Tibial nerve (tissue), 4 donors: ENCODE measurements around the gene FSTL1. TPM values are rescaled to one million over a fixed set of nuclear protein-coding genes. Genes with fewer than 3 reads are reported as not detected.

Experiments used
- DNase-seq, 2 donors: peaks; one replicate each; pipeline ENCODE4 v3.0.0-alpha.2; 2019; ENCODE audit warnings: low spot score in 2 of 2
- H3K27ac ChIP-seq, 4 donors: fragments of 200-600 bp; sonication (generic) in 3 of 4; one replicate each; pipeline ENCODE4 v1.5.1; 2017 to 2019; ENCODE audit warnings: mild to moderate bottlenecking in 1 of 4
- H3K27me3 ChIP-seq, 2 donors: fragments of 200-600 bp; sonication (generic) in 1 of 2; one replicate each; pipeline versions ENCODE4 v1.5.1 to v1.6.0; 2017 to 2019
- H3K36me3 ChIP-seq, 3 donors: fragments of 200-600 bp; sonication (generic); one replicate each; pipeline ENCODE4 v1.5.1; 2018 to 2019
- H3K4me1 ChIP-seq, 4 donors: fragments of 200-600 bp; sonication (generic) in 3 of 4; one replicate each; pipeline ENCODE4 v1.5.1; 2017 to 2019
- H3K4me3 ChIP-seq, 4 donors: fragments of 200-600 bp; sonication (generic) in 3 of 4; one replicate each; pipeline ENCODE4 v1.5.1; 2017 to 2019; ENCODE audit warnings: mild to moderate bottlenecking in 1 of 4, moderate library complexity in 1 of 4
- H3K9me3 ChIP-seq, 4 donors: fragments of 200-600 bp; sonication (generic) in 3 of 4; one replicate each; pipeline ENCODE4 v1.5.1; 2017 to 2019
- EP300 ChIP-seq, 2 donors: sonication (generic); formaldehyde crosslinking; IDR thresholded peaks; one replicate each; pipeline ENCODE4 v1.6.1; 2017; ENCODE audit warnings: antibody characterized with exemption in 2 of 2, mild to moderate bottlenecking in 1 of 2
- POLR2A ChIP-seq, 2 donors: fragments of 450-650 bp; IDR thresholded peaks; one replicate each; pipeline ENCODE4 v1.6.1; 2017; ENCODE audit warnings: antibody characterized with exemption in 2 of 2, mild to moderate bottlenecking in 2 of 2, moderate library complexity in 2 of 2
- WGBS, 2 donors: methylation state at CpG; one replicate each; pipeline ENCODE4 v1.1.5; 2018; 5-methylcytosine and 5-hydroxymethylcytosine counted together
- total RNA-seq, 4 donors: library from RNA; depleted of rRNA; stranded (reverse); fragments of >200 nt; gene quantifications; one replicate each; pipeline ENCODE4 v1.1.0, GENCODE V29; 2016
- TF ChIP-seq, protein P1 (sequence below), 5 experiments: fragments of 200-600 bp in 3 of 5; fragments of 450-650 bp in 2 of 5; sonication (generic) in 3 of 5; IDR thresholded peaks; one replicate each; pipeline ENCODE4 v1.5.1; 2016 to 2019; ENCODE audit warnings: antibody characterized with exemption in 5 of 5, mild to moderate bottlenecking in 3 of 5, moderate library complexity in 2 of 5

Gene FSTL1
- total RNA-seq, 4 donors from 2014 or later: 389 to 942 (median 486) TPM

DNA sequence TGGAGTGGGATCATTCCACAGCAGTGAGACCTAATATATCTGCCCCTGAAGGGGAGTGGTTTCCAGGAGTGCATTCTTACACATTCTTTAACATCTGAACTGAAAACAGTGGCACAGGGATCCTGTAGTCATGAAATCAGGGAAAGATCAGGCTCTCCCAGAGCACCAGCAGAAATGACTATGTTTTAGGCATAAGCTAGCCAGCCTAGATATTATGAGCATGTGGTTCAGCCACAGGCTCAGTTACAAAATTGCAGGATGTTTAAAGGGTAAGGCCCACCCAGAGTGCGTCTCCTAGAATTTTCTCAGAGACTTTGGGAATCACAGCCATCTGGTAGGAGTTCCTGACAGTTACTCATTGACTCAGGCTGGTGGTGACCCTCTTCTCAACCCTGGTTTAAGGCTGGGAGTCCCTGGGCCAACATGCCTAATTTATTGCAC lies 20.9 kb downstream of the FSTL1 start:
- TF ChIP-seq EP300 (IDR thresholded peaks at IDR 0.05) (no peak), POLR2A (IDR thresholded peaks at IDR 0.05) (no peak)
- no peaks in the 10 kb centered on the region for H3K9me3 ChIP-seq
- H3K27ac ChIP-seq: peak overlapping the region in 2 of 4 donors; percentile 47 to 77
- DNase-seq: no peak
- H3K27me3 ChIP-seq: no peaks in the 10 kb centered on the region
- H3K36me3 ChIP-seq: peaks cover 0 to 22% (median 0%) of the 10 kb centered on the region in 3 donors
- WGBS, 2 donors: 75 to 80% methylated on average over 1 of the region's 1 CpG
- peaks cover 0 to 99% (median 46%) of the 10 kb centered on the region in 4 donors for H3K4me1 ChIP-seq
- H3K4me3 ChIP-seq: no peak overlapping the region

DNA sequence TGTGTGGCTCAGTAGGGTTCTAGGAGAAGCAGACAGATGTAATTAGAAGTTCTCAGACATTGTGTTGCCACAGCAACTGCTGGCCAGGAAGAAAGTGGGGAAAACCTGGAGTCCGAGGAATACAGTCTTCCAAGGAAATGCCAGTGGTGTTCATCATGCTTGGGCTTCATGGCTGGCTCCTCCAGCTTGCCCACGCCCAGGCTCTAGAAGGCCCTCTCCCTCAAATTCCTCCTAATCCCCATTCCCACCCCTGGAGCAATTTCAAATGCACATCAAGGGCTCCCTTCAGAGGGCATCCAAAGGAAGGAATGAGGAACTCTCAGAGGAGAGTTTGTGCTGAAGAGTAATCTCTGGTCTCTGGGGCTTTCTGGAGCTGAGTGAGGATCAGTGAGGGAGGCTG lies 21.9 kb downstream of the FSTL1 start:
- Histone ChIP-seq H3K9me3 (no peaks in the 10 kb centered on the region), H3K4me1 (peaks cover 0 to 100% (median 50%) of the 10 kb centered on the region in 4 donors), H3K4me3 (no peak overlapping the region), H3K36me3 (peaks cover 0 to 22% (median 0%) of the 10 kb centered on the region in 3 donors), H3K27ac (peak overlapping the region in 1 of 4 donors; percentile 77), H3K27me3 (no peaks in the 10 kb centered on the region)
- no peak for DNase-seq
- TF ChIP-seq POLR2A (IDR thresholded peaks at IDR 0.05): no peak
- no peak for TF ChIP-seq EP300 (IDR thresholded peaks at IDR 0.05)
- TF ChIP-seq, protein P1, sequence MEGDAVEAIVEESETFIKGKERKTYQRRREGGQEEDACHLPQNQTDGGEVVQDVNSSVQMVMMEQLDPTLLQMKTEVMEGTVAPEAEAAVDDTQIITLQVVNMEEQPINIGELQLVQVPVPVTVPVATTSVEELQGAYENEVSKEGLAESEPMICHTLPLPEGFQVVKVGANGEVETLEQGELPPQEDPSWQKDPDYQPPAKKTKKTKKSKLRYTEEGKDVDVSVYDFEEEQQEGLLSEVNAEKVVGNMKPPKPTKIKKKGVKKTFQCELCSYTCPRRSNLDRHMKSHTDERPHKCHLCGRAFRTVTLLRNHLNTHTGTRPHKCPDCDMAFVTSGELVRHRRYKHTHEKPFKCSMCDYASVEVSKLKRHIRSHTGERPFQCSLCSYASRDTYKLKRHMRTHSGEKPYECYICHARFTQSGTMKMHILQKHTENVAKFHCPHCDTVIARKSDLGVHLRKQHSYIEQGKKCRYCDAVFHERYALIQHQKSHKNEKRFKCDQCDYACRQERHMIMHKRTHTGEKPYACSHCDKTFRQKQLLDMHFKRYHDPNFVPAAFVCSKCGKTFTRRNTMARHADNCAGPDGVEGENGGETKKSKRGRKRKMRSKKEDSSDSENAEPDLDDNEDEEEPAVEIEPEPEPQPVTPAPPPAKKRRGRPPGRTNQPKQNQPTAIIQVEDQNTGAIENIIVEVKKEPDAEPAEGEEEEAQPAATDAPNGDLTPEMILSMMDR (IDR thresholded peaks at IDR 0.05): no peak
- WGBS, 2 donors: 69 to 80% methylated on average over 2 of the region's 2 CpGs

DNA sequence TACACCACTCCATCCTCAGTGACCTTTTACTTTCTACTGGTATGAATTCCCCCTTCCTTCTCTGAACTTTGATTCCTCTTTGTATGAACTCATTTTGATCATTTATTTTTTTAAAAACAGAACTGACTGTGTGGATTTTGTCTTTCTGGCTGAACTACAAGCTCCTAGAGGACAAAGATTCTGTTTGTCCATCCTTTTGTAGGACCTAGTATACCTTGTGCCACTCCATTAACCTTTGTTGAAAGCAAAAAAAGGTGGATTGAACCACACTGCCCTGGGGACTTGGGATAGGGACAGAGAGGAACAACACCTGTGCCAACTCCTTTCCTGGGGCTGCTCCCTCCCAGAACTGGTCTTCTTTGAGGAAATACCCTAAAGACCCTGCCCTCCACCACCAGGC lies 23.6 kb downstream of the FSTL1 start:
- Histone ChIP-seq H3K36me3 (peaks cover 0 to 22% (median 0%) of the 10 kb centered on the region in 3 donors), H3K27ac (peak overlapping the region in 2 of 4 donors; percentile 80 to 89), H3K27me3 (no peaks in the 10 kb centered on the region), H3K4me3 (no peak overlapping the region), H3K9me3 (no peaks in the 10 kb centered on the region), H3K4me1 (peaks cover 3 to 100% (median 51%) of the 10 kb centered on the region in 4 donors)
- DNase-seq: no peak
- TF ChIP-seq, protein P1 (IDR thresholded peaks at IDR 0.05): no peak
- TF ChIP-seq EP300 (IDR thresholded peaks at IDR 0.05): no peak
- no peak for TF ChIP-seq POLR2A (IDR thresholded peaks at IDR 0.05)

DNA sequence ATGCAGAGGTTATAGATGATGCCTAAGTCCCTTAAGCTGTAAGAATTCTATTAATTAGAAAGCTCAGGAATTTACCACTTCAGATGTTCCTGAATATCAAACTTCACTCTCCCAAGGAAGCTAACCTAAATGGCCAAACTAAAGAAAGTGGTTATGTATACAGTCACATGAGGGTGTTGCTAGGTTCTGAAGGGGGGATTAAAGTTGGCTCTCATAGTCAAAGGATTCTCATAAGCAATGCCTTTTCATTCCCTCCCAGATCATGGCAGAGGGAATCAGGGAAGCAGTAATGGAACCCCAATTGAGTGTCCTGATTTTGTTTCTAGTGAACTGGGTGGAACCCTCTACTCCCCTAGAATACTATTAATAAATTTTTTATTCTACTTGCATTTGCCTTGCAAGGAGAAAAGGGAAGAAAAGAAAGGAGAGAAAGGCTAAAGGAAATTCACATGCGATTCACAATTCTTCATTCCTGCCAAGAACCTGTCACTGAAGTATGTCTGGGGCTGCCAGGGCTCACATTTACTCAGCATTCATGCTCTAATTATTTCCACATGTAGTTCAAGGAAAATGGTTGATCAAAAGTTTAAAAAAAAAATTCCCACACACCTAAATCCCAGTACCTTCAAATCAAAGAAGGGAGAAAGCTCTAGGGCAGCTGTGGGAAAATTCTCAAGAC lies 25.1 kb downstream of the FSTL1 start:
- no peak for DNase-seq
- WGBS, 2 donors: 7 to 17% methylated on average over 1 of the region's 1 CpG
- TF ChIP-seq EP300 (IDR thresholded peaks at IDR 0.05): peak in 1 of 2 donors; percentile 75
- TF ChIP-seq, protein P1 (IDR thresholded peaks at IDR 0.05): no peak
- Histone ChIP-seq H3K9me3 (no peaks in the 10 kb centered on the region), H3K27ac (peak overlapping the region; percentile 17 to 89 (median 50)), H3K4me1 (peaks cover 3 to 100% (median 57%) of the 10 kb centered on the region in 4 donors), H3K4me3 (no peak overlapping the region), H3K27me3 (no peaks in the 10 kb centered on the region), H3K36me3 (peaks cover 0 to 18% (median 0%) of the 10 kb centered on the region in 3 donors)

DNA sequence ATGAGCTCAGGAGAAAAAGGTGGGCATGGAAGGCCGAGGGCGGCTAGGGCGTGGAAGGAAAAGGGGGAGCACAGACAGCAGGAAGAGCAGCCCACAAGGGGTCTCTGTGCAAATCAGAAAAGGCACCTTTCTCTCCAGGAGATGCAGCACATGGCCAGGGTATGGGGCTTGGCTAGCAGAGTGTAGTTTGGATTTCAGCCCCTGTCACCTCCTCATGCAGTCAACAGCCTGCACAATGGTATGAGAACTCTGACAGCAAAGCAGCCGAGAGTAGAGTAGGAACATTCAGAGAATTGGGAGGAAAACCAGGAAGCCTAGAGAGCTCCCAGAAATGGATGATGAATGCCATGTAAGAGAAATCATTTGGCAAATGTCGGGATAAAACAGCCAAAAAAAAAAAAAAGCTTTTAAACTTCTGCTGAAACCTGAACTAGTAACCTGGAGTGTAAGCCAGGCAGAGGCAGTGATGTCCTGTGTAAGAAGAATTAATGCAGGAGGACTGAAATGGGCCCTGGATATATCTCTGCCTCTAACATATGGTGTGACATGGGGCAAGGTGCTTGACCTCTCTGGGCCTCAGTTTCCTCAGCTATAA lies 25.7 kb downstream of the FSTL1 start:
- Histone ChIP-seq H3K4me1 (peaks cover 3 to 100% (median 61%) of the 10 kb centered on the region in 4 donors), H3K27ac (peak overlapping the region in 3 of 4 donors; percentile 21 to 89 (median 80)), H3K9me3 (no peaks in the 10 kb centered on the region), H3K36me3 (peaks cover 0 to 13% (median 0%) of the 10 kb centered on the region in 3 donors), H3K27me3 (no peaks in the 10 kb centered on the region), H3K4me3 (no peak overlapping the region)
- no peak for TF ChIP-seq EP300 (IDR thresholded peaks at IDR 0.05)
- TF ChIP-seq, protein P1 (IDR thresholded peaks at IDR 0.05): no peak
- DNase-seq: no peak
- WGBS, 2 donors: 59 to 63% methylated on average over 5 of the region's 5 CpGs
